ENCODE measurements around the gene MYL9.

Gene MYL9

GRCh38 chr20:36541227-36541767 lies at the start of gene MYL9:
MYL9 (plus strand) TSS chr20:36541519; CDS start chr20:36544885, 3,366 bp downstream.
- no peak for TF ChIP-seq CTCF (IDR thresholded peaks at IDR 0.05)
- peak within 1 kb of the TSS; percentile 84 for H3K4me3 ChIP-seq
- peak; percentile 96 for DNase-seq (ENCODE audit: low spot score)
- peak within 1 kb of the TSS; percentile 98 to 99 for H3K27ac ChIP-seq

GRCh38 chr20:36491901-36492617 lies 49.3 kb upstream of the MYL9 start:
- DNase-seq (ENCODE audit: low spot score) = no peak
- Histone ChIP-seq H3K4me3 (no peak overlapping the region), H3K27ac (peak overlapping the region; percentile 57 to 86)
- TF ChIP-seq CTCF (IDR thresholded peaks at IDR 0.05) = no peak

- H3K4me3 ChIP-seq = peak overlapping the region; percentile 47
- DNase-seq (ENCODE audit: low spot score) = no peak
- TF ChIP-seq CTCF (IDR thresholded peaks at IDR 0.05) = no peak
- H3K27ac ChIP-seq = peak overlapping the region; percentile 57 to 86
Observed at GRCh38 chr20:36493051-36493800, 48.1 kb upstream of the MYL9 start.

GRCh38 chr20:36493801-36494114 lies 47.6 kb upstream of the MYL9 start:
- H3K27ac ChIP-seq = peak overlapping the region; percentile 57 to 86
- H3K4me3 ChIP-seq = peak overlapping the region; percentile 47
- TF ChIP-seq CTCF (IDR thresholded peaks at IDR 0.05) = no peak
- peak; percentile 83 for DNase-seq (ENCODE audit: low spot score)

GRCh38 chr20:36496707-36497669 lies 44.3 kb upstream of the MYL9 start:
- TF ChIP-seq CTCF (IDR thresholded peaks at IDR 0.05) = no peak
- no peak for DNase-seq (ENCODE audit: low spot score)
- H3K27ac ChIP-seq = peak overlapping the region; percentile 26 to 77
- H3K4me3 ChIP-seq = no peak overlapping the region

GRCh38 chr20:36497856-36498255 lies 43.5 kb upstream of the MYL9 start:
- Histone ChIP-seq H3K4me3 (no peak overlapping the region), H3K27ac (peak overlapping the region; percentile 26 to 77)
- DNase-seq (ENCODE audit: low spot score) = no peak
- TF ChIP-seq CTCF (IDR thresholded peaks at IDR 0.05) = no peak
